Panc1 (cell line): ENCODE data around the gene SPR. TPM values are rescaled to one million over a fixed set of nuclear protein-coding genes. Genes with fewer than 3 reads are reported as not detected.

Experiments used
- ATAC-seq: fragments of 200-7000 bp; cut with Tn5 transposase; 2 replicates; pipeline ENCODE4 v1.9.1; 2020; ENCODE audit warnings: mild to moderate bottlenecking, moderate library complexity
- BruUV-seq: library from RNA; stranded (reverse); fragments of 400-500 nt; replicated peaks from 2 replicates; lab custom pipeline; 2021; lab: Mats Ljungman, UMichigan
- CTCF ChIA-PET: fragments of 300-600 bp; sonication (Branson Sonifier 250); formaldehyde crosslinking; loops from one replicate; lab custom pipeline; 2022; ENCODE audit warnings: antibody characterized with exemption; lab: Charles Lee
- POLR2A ChIA-PET: fragments of 300-600 bp; sonication (Branson Sonifier 250); formaldehyde crosslinking; loops from one replicate; lab custom pipeline; 2022; ENCODE audit warnings: antibody characterized with exemption; lab: Charles Lee
- DNase-seq: peaks from one replicate; pipeline ENCODE4 v3.0.0-alpha.2; 2010; ENCODE audit warnings: low read depth, low spot score
- H3K27ac ChIP-seq: 2 replicates; pipeline ENCODE4 v1.5.1; 2011; ENCODE audit warnings: mild to moderate bottlenecking, low read length, inconsistent platforms
- H3K27me3 ChIP-seq: fragments of 200-500 bp; sonication (Bioruptor generic); 2 replicates; pipeline ENCODE4 v1.6.0; 2014; ENCODE audit warnings: low read length, inconsistent platforms; ENCODE audit not compliant: control insufficient read depth, insufficient read depth
- H3K36me3 ChIP-seq: fragments of 200-500 bp; sonication (Bioruptor generic); 2 replicates; pipeline ENCODE4 v1.5.1; 2014; ENCODE audit warnings: inconsistent platforms, mild to moderate bottlenecking, low read length, moderate library complexity; ENCODE audit not compliant: control insufficient read depth, insufficient read depth
- H3K4me1 ChIP-seq: 2 replicates; pipeline ENCODE4 v1.5.1; 2011; ENCODE audit warnings: inconsistent platforms, mild to moderate bottlenecking, low read length, moderate library complexity; ENCODE audit not compliant: control insufficient read depth, insufficient read depth
- H3K4me3 ChIP-seq, 2 experiments: 2 replicates each; pipeline ENCODE4 v1.5.1; 2011 to 2012; ENCODE audit warnings: low read depth in 2 of 2, low read length in 2 of 2, mild to moderate bottlenecking in 2 of 2, inconsistent platforms in 1 of 2, moderate library complexity in 1 of 2
- H3K9me3 ChIP-seq: fragments of 200-500 bp; sonication (Bioruptor generic); 2 replicates; pipeline ENCODE4 v1.5.1; 2014; ENCODE audit warnings: low read depth, mild to moderate bottlenecking, inconsistent platforms, low read length, moderate library complexity; ENCODE audit not compliant: control insufficient read depth, insufficient read depth
- POLR2AphosphoS5 ChIP-seq: IDR thresholded peaks from 2 replicates; pipeline ENCODE4 v1.6.1; 2012; ENCODE audit warnings: mild to moderate bottlenecking, low read depth, low read length, moderate library complexity
- SIN3A ChIP-seq: IDR thresholded peaks from 2 replicates; pipeline ENCODE4 v1.6.1; 2012; ENCODE audit warnings: low read depth, mild to moderate bottlenecking, low read length, moderate library complexity, borderline replicate concordance; ENCODE audit not compliant: insufficient read depth
- TCF7L2 ChIP-seq: IDR thresholded peaks from 2 replicates; pipeline ENCODE4 v1.6.1; 2011; ENCODE audit warnings: mild to moderate bottlenecking, low read depth, low read length, inconsistent platforms
- in situ Hi-C: cut with HindIII; loops from 2 replicates; pipeline ENCODE4 v1.10.0; 2016; ENCODE audit warnings: low sequenced_read_pairs, low pct_unique_long_range_greater_than_20kb
- intact Hi-C: fragments of 100-400 bp; cut with micrococcal nuclease; formaldehyde crosslinking; loops from one replicate; pipeline ENCODE4 v1.10.0; 2022; ENCODE audit not compliant: unreplicated experiment
- total RNA-seq: library from RNA; stranded (reverse); gene quantifications from one replicate; pipeline ENCODE4 v1.2.1, GENCODE V29; 2021; ENCODE audit not compliant: unreplicated experiment
- TF ChIP-seq, protein P1 (sequence below), 2 experiments: IDR thresholded peaks; 2 replicates each; pipeline ENCODE4 v1.6.1; 2011 to 2012; ENCODE audit warnings: low read depth in 2 of 2, control low read depth in 1 of 2, low read length in 1 of 2, mild to moderate bottlenecking in 1 of 2, moderate library complexity in 1 of 2; ENCODE audit not compliant: insufficient read depth in 1 of 2
- TF ChIP-seq, protein P2 (sequence below): fragments of 450-650 bp; IDR thresholded peaks from 2 replicates; pipeline ENCODE4 v1.5.1; 2017; ENCODE audit warnings: mild to moderate bottlenecking

SPR gene
- total RNA-seq, 1 experiment from 2014 or later, result 75.4 TPM

DNA sequence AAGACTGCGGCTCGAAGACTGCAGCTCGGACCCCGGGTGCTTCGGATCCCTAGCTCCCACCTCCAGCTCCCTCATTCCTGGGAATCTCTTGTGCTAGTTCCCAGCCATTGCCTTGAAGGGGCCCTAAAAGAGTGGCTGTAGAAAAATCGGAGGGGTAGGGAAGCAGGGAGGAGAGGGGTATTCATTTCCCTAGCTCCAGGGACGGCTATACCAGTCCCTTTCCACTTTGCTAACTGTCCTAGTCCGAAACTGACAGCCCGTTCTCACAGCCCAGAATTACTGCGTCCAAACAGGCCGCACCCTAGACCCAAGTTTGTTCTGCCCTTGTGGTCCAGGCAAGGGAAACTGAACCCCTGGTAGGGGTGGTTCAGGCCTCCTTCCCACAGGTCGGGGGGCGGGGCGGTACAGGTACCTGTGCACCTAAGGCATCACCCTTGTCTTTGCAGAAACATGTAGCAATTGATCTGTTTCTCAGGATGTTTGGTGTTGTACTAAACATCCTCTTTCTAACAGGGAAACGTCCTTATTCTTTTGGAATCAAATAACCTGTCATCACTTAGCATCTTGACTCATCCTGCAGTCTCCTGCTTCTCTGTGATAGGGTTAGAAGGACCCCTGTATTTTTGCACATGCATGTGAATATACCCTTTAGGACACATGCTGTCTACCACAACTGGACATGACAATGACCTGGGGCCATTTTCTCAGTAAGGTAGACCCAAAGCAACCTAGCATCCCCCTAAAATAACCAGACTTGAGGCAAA lies 34.1 kb downstream of the SPR start:
- H3K36me3 ChIP-seq, result no peaks in the 10 kb centered on the region
- no peak for TF ChIP-seq POLR2AphosphoS5
- TF ChIP-seq, protein P1, sequence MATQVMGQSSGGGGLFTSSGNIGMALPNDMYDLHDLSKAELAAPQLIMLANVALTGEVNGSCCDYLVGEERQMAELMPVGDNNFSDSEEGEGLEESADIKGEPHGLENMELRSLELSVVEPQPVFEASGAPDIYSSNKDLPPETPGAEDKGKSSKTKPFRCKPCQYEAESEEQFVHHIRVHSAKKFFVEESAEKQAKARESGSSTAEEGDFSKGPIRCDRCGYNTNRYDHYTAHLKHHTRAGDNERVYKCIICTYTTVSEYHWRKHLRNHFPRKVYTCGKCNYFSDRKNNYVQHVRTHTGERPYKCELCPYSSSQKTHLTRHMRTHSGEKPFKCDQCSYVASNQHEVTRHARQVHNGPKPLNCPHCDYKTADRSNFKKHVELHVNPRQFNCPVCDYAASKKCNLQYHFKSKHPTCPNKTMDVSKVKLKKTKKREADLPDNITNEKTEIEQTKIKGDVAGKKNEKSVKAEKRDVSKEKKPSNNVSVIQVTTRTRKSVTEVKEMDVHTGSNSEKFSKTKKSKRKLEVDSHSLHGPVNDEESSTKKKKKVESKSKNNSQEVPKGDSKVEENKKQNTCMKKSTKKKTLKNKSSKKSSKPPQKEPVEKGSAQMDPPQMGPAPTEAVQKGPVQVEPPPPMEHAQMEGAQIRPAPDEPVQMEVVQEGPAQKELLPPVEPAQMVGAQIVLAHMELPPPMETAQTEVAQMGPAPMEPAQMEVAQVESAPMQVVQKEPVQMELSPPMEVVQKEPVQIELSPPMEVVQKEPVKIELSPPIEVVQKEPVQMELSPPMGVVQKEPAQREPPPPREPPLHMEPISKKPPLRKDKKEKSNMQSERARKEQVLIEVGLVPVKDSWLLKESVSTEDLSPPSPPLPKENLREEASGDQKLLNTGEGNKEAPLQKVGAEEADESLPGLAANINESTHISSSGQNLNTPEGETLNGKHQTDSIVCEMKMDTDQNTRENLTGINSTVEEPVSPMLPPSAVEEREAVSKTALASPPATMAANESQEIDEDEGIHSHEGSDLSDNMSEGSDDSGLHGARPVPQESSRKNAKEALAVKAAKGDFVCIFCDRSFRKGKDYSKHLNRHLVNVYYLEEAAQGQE (IDR thresholded peaks at IDR 0.05; ENCODE audit: insufficient read depth in 1 of 2, low read depth in 2 of 2, low read length in 1 of 2), result no peak
- TF ChIP-seq, protein P2, sequence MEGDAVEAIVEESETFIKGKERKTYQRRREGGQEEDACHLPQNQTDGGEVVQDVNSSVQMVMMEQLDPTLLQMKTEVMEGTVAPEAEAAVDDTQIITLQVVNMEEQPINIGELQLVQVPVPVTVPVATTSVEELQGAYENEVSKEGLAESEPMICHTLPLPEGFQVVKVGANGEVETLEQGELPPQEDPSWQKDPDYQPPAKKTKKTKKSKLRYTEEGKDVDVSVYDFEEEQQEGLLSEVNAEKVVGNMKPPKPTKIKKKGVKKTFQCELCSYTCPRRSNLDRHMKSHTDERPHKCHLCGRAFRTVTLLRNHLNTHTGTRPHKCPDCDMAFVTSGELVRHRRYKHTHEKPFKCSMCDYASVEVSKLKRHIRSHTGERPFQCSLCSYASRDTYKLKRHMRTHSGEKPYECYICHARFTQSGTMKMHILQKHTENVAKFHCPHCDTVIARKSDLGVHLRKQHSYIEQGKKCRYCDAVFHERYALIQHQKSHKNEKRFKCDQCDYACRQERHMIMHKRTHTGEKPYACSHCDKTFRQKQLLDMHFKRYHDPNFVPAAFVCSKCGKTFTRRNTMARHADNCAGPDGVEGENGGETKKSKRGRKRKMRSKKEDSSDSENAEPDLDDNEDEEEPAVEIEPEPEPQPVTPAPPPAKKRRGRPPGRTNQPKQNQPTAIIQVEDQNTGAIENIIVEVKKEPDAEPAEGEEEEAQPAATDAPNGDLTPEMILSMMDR, result no peak
- TF ChIP-seq TCF7L2, result no peak
- TF ChIP-seq SIN3A, result no peak
- ChIA-PET CTCF (no interaction called here), POLR2A (no interaction called here)
- intact Hi-C loops (no loop called here), in situ Hi-C loops (no loop called here)
- no peak overlapping the region for H3K4me3 ChIP-seq
- H3K27me3 ChIP-seq, result peaks cover 33% of the 10 kb centered on the region
- H3K4me1 ChIP-seq, result peaks cover 4% of the 10 kb centered on the region
- H3K9me3 ChIP-seq, result no peaks in the 10 kb centered on the region
- no peak for DNase-seq
- ATAC-seq, result no peak
- no TSS peak for BruUV-seq
- no peak overlapping the region for H3K27ac ChIP-seq

DNA sequence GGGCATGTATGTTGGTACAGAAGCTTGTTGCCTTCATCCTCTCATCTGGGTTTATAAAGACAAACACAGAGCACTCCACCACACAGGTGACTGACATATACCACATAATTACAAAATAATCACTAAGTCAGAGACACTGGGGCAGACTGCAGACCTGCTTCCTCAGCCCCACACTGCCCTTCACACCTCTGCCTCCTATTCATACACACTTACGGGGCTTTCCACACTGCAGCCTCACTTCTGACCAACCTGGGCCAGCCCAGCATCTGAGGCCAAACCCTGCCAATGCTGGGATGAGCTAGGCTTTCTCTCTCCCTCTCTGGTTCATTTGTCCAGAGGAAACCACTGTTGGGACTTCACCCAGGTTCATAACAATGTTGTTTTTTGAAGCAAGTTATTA lies 34.6 kb downstream of the SPR start:
- CTCF ChIA-PET, result no interaction called here

More for the DNA sequence above, 34.6 kb downstream of the SPR start:
- H3K27me3 ChIP-seq, result peaks cover 37% of the 10 kb centered on the region
- ATAC-seq, result no peak
- no peaks in the 10 kb centered on the region for H3K9me3 ChIP-seq
- H3K27ac ChIP-seq, result no peak overlapping the region
- intact Hi-C loops, result no loop called here
- no peaks in the 10 kb centered on the region for H3K36me3 ChIP-seq
- H3K4me3 ChIP-seq, result no peak overlapping the region
- no TSS peak for BruUV-seq
- no peak for DNase-seq
- POLR2A ChIA-PET, result no interaction called here
- peaks cover 1% of the 10 kb centered on the region for H3K4me1 ChIP-seq
- TF ChIP-seq, protein P2, result no peak
- TF ChIP-seq SIN3A (no peak), POLR2AphosphoS5 (no peak), TCF7L2 (no peak)
- TF ChIP-seq, protein P1 (IDR thresholded peaks at IDR 0.05; ENCODE audit: insufficient read depth in 1 of 2, low read depth in 2 of 2, low read length in 1 of 2), result no peak
- in situ Hi-C loops, result no loop called here
